A673 (cell line): ENCODE results near the gene RHOXF2B. TPM values are rescaled to one million over a fixed set of nuclear protein-coding genes. Genes with fewer than 3 reads are reported as not detected.
"Not testable (repeated sequence)": the region's sequence is repeated elsewhere in the genome, so short reads cannot be mapped to it uniquely, and the experiment has no call there.

Experiments
- BruUV-seq: library from RNA; stranded (reverse); fragments of 400-500 nt; replicated peaks from 2 replicates; lab custom pipeline; 2021; lab: Mats Ljungman, UMichigan
- CTCF ChIA-PET: fragments of 300-600 bp; sonication (Branson Sonifier 250); formaldehyde crosslinking; loops from one replicate; lab custom pipeline; 2022; ENCODE audit warnings: antibody characterized with exemption; lab: Charles Lee
- POLR2A ChIA-PET: fragments of 300-600 bp; sonication (Branson Sonifier 250); formaldehyde crosslinking; loops from one replicate; lab custom pipeline; 2022; ENCODE audit warnings: antibody characterized with exemption; ENCODE audit not compliant: low non-redundant PET; lab: Charles Lee
- DNase-seq: peaks from one replicate; pipeline ENCODE4 v3.0.0-alpha.2; 2015; ENCODE audit warnings: low spot score
- H3K27ac ChIP-seq: fragments of 200-600 bp; sonication (generic); 2 replicates; pipeline ENCODE4 v1.5.1; 2016; ENCODE audit warnings: mixed run types, low read depth, mild to moderate bottlenecking, mixed read lengths, antibody characterized with exemption, low read length; ENCODE audit not compliant: poor library complexity, severe bottlenecking
- H3K27me3 ChIP-seq: fragments of 200-600 bp; sonication (generic); replicated peaks from 2 replicates; pipeline ENCODE4 v1.6.1; 2017; ENCODE audit warnings: mixed run types, low read depth, mild to moderate bottlenecking, mixed read lengths, antibody characterized with exemption, low read length; ENCODE audit not compliant: insufficient read depth, poor library complexity
- H3K36me3 ChIP-seq: fragments of 200-600 bp; sonication (generic); 2 replicates; pipeline ENCODE4 v1.6.1; 2016; ENCODE audit warnings: mixed run types, mild to moderate bottlenecking, mixed read lengths, antibody characterized with exemption, low read length; ENCODE audit not compliant: insufficient read depth, poor library complexity, severe bottlenecking
- H3K4me1 ChIP-seq: fragments of 200-600 bp; sonication (generic); 2 replicates; pipeline ENCODE4 v1.6.1; 2017; ENCODE audit warnings: mixed run types, mild to moderate bottlenecking, mixed read lengths, antibody characterized with exemption, low read length; ENCODE audit not compliant: insufficient read depth, poor library complexity, severe bottlenecking
- H3K4me3 ChIP-seq: fragments of 200-600 bp; sonication (generic); 2 replicates; pipeline ENCODE4 v1.5.1; 2016; ENCODE audit warnings: low read depth, mixed run types, mild to moderate bottlenecking, mixed read lengths, low read length; ENCODE audit not compliant: poor library complexity, severe bottlenecking
- H3K9me3 ChIP-seq: fragments of 200-600 bp; sonication (generic); 2 replicates; pipeline ENCODE4 v1.6.1; 2016; ENCODE audit warnings: mixed run types, low read depth, mild to moderate bottlenecking, mixed read lengths, antibody characterized with exemption, low read length; ENCODE audit not compliant: poor library complexity, severe bottlenecking
- EZH2 ChIP-seq: fragments of 200-600 bp; sonication (generic); IDR thresholded peaks from 2 replicates; pipeline ENCODE4 v1.6.1; 2017; ENCODE audit warnings: borderline replicate concordance, low read depth, mild to moderate bottlenecking, mixed read lengths, antibody characterized with exemption, low read length; ENCODE audit not compliant: poor library complexity, severe bottlenecking
- intact Hi-C: fragments of 100-400 bp; cut with micrococcal nuclease; formaldehyde crosslinking; loops from one replicate; pipeline ENCODE4 v1.10.0; 2022; ENCODE audit not compliant: unreplicated experiment
- total RNA-seq: library from RNA; stranded (reverse); gene quantifications from 2 replicates; pipeline ENCODE4 v1.2.3, GENCODE V29; 2021
- TF ChIP-seq, protein P1 (sequence below): fragments of 300-800, 200-600 bp; sonication (generic); conservative IDR thresholded peaks from 2 replicates; pipeline ENCODE4 v1.5.1; 2017; ENCODE audit warnings: low read depth, mild to moderate bottlenecking, antibody characterized with exemption, low read length, moderate library complexity, mixed read lengths

The RHOXF2B gene
- total RNA-seq, 1 experiment from 2014 or later, result not detected

DNA sequence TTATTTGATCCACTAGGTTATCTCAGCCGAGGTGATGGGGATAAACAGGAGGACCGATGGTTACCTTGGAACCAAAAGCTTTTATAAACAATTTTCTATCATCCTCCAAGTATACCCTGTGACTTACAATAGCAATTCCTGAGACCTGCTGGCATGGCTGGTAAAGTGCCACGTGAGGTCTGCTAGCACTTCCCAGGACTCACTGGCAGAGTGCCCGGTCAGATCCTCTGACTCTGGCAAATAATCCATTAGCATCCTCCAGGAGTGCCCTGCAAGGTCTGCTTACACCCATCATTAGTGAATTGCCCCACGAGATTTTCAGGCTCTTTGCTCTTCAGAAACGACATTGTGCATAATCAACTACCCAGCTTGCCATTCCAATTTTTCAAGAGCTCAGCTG, 37.3 kb downstream of the RHOXF2B start:
- H3K4me3 ChIP-seq, H3K36me3 ChIP-seq, CTCF ChIA-PET, POLR2A ChIA-PET, intact Hi-C loops, BruUV-seq, H3K27ac ChIP-seq, H3K4me1 ChIP-seq, H3K27me3 ChIP-seq, H3K9me3 ChIP-seq, DNase-seq: not testable (repeated sequence)

- H3K4me3 ChIP-seq, intact Hi-C loops, H3K27ac ChIP-seq, BruUV-seq, DNase-seq, H3K36me3 ChIP-seq, POLR2A ChIA-PET, H3K4me1 ChIP-seq, H3K9me3 ChIP-seq, H3K27me3 ChIP-seq, CTCF ChIA-PET: not testable (repeated sequence)
These were observed 38.3 kb downstream of the RHOXF2B start for GRCh38 chrX:120039087-120039733.

DNA sequence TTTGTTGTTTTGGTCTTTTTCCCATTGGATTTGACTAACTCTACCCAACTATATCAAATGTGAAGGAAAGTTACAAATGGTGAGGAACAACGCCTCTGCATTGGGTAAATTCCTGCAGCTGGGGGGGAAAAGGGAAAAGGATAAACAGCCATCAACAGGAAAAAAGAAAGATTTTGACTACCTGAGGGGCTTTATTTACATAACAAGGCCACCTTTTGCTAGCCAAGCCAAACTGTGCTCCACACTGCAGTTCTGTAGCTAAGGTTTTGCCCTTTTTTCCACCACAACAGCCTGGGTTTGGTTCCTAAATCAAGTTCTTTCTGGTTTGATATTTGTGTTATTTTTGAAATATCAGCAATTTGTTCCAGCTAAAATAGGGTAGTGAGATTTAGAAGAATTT, 40.8 kb downstream of the RHOXF2B start:
- no TSS peak for BruUV-seq
- Histone ChIP-seq H3K9me3 (no peaks in the 10 kb centered on the region), H3K4me3 (no peak overlapping the region), H3K27ac (no peak overlapping the region), H3K27me3 (no peaks in the 10 kb centered on the region), H3K4me1 (no peaks in the 10 kb centered on the region), H3K36me3 (no peaks in the 10 kb centered on the region)
- no peak for TF ChIP-seq EZH2
- TF ChIP-seq, protein P1, sequence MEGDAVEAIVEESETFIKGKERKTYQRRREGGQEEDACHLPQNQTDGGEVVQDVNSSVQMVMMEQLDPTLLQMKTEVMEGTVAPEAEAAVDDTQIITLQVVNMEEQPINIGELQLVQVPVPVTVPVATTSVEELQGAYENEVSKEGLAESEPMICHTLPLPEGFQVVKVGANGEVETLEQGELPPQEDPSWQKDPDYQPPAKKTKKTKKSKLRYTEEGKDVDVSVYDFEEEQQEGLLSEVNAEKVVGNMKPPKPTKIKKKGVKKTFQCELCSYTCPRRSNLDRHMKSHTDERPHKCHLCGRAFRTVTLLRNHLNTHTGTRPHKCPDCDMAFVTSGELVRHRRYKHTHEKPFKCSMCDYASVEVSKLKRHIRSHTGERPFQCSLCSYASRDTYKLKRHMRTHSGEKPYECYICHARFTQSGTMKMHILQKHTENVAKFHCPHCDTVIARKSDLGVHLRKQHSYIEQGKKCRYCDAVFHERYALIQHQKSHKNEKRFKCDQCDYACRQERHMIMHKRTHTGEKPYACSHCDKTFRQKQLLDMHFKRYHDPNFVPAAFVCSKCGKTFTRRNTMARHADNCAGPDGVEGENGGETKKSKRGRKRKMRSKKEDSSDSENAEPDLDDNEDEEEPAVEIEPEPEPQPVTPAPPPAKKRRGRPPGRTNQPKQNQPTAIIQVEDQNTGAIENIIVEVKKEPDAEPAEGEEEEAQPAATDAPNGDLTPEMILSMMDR, result no peak
- intact Hi-C loops, result no loop called here
- POLR2A ChIA-PET, result no interaction called here
- DNase-seq, result no peak
- CTCF ChIA-PET, result no interaction called here

DNA sequence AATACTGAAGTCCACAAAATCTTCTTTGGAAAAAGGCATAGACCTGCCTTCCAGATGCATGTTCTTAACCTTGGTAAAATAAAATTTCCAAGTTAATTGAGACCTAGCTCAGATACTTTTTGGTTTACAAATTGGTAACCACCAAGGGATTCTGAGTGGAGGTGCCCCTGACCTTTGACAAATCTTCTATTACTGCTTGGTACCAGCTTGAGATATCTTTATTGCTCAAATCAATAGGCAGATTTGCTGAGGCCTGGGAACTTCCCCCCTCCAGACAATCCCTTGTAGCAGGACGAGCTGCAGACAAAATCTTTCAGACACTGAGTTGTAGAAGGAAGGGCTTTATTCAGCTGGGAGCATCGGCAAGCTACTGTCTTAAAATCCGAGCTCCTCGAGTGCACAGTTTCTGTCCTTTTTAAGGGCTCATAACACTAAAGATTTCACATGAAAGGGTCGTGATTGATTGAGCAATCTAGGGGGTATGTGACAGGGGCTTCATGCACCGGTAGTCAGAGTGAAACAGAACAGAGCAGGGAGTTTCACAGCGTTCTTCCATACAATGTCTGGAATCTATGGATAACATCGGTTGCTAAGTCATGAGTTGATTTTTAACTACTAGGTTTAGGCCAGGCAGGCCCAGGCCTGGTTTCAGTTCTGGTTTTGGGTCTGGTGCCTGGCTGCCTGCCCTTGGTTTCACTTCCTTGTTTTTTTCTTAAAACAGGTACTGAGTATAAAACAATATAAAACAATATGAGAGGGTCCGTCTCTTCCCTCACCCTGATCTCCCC, 41.8 kb downstream of the RHOXF2B start:
- H3K9me3 ChIP-seq, intact Hi-C loops, H3K36me3 ChIP-seq, DNase-seq, H3K4me1 ChIP-seq, CTCF ChIA-PET, H3K27me3 ChIP-seq, H3K27ac ChIP-seq, H3K4me3 ChIP-seq, BruUV-seq, POLR2A ChIA-PET: not testable (repeated sequence)
